GM18511 (cell line): Measurements from ENCODE around the gene GNAL.

ENCODE experiments used
- ATAC-seq: cut with Tn5 transposase; IDR thresholded peaks from one replicate; pipeline ENCODE4 v1.9.1; 2021; ENCODE audit warnings: mild to moderate bottlenecking, moderate library complexity; ENCODE audit not compliant: unreplicated experiment

GNAL gene

DNA sequence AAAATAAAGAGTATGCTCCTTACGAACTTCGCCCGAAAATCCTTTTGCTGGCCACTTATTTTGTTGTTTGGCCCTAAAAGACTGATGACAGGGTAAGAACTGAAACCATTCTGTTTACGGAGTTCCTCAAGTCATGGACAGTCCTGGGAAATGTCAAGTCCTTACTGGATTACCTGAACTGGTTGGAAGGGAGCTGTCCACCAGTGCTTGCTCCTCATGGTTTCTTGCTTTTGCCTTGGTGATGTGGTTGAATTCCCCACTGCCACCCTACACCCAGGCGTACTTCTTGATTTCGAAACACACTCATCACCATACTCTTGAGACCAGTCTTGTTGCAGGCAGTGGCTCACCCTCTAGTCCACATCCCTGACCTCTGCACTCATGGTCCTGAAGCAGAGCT, 113.1 kb downstream of the GNAL start:
- no peak for ATAC-seq

- no peak for ATAC-seq
Measured at GRCh38 chr18:11802586-11802985, 113.5 kb downstream of the GNAL start.

GRCh38 chr18:11807233-11807632, 118.2 kb downstream of the GNAL start:
- ATAC-seq, result no peak

DNA sequence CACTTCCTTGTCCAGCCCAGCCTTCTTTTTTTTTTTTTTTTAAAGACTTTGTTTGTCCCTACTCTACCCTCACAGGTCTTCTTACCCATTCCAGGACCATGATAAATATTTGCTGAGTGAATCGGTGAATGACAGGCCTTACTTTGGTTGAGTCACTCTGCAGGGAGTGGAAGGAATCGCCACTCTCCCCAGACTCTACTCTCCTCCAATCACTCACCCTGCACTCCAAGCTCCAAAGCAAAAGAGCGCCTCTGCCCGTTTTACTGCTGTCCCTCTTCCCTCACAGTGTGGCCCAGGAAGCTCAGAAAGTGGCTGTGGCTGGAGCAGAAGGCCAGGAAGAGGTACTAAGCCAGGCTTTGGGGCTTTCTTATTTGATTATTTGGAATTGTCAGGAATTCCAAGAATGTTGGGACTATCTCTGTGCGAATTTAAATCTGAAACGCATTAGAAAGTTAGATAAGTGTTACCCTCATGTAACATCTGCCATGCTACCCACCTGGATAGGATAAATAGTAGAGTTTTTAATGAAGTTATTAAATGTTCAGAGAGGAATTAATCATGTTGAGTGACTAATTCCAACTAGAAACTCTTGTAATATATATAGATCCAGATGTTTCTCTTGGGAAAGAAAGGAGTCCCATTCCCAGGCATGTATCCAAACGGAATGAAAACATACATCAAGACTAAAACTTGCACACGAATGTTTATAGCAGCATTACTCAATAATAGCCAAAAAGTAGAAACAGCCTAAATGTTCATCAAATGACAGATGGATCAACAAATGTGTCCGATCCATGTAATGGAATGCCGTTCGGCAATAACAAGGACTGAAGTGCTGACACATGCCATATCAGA, 119.2 kb downstream of the GNAL start:
- no peak for ATAC-seq

GRCh38 chr18:11809895-11810294, 120.8 kb downstream of the GNAL start:
- ATAC-seq, result no peak

DNA sequence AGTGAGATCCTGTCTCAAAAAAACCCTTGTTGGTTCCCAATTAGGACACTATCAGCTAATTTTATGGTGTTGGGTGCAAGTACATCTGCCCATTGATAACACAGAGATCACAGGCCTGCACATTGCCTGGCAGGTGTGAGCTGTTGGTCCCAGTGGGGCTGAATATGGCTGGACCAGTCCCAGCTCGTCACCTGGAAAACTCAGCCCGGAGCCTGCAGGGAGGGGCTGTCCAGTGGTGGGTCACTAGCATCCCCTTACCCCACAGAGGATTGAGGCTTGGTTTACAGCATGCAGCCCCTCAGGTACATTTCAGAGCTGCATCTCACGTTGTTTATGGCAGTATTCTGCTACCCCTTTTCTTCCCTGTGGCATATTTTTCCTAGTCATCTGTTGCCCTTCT, 121.3 kb downstream of the GNAL start:
- ATAC-seq, result no peak

GRCh38 chr18:11811009-11811408, 121.9 kb downstream of the GNAL start:
- ATAC-seq, result no peak

- no peak for ATAC-seq
Measured at GRCh38 chr18:11817229-11817628, 128.2 kb downstream of the GNAL start.

DNA sequence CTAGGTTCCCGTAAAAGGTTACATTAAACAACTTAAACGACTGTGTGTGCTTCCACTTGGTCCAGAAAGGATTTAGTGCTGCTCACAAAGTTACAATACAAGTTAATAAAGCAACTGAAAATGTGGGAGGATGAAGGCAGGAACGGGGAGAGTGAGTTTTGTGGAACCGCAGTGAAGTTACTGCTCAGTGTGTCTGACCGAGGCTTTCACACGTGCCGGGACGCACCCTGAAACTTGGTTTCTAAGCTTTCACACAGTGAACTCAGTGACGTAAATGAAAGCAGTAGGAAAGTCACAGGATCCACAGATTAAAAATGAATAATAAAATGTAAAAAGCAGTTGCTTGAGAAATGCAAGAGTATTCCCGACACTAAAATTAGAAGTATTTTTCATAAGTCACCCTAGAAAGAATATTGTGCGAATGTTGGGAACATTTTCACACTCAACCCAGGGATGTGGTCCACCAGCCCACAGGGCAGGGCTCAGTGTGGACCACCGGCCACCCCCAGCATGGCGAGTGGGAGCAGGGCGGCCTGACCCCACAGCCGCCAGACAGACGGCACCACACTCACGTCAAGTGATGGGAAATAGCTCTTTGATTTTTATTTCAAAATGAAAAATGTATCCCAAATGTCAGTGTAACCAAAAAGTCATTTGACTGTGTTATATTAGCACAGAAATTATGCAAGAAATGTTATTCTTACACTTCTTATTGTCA, 129.6 kb downstream of the GNAL start:
- no peak for ATAC-seq

DNA sequence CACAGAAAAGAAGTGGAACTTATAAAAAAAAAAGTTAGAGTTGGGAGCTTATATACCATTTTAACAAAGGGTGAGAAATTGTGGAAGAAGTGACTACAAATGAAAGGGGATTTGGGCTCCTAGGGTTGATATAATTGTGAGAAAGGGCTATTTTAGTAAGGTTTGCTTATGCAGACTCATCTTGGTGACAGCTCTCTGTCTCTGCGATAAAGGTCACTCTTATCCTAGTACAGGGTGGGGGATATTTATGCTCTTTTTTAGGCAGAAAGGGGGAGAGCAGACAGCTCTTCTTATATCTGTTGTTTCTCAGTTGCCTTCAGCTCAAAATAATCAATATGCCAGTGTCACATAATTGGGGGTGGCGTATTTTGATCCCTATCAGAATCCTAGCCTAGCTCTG, 130.9 kb downstream of the GNAL start:
- no peak for ATAC-seq

DNA sequence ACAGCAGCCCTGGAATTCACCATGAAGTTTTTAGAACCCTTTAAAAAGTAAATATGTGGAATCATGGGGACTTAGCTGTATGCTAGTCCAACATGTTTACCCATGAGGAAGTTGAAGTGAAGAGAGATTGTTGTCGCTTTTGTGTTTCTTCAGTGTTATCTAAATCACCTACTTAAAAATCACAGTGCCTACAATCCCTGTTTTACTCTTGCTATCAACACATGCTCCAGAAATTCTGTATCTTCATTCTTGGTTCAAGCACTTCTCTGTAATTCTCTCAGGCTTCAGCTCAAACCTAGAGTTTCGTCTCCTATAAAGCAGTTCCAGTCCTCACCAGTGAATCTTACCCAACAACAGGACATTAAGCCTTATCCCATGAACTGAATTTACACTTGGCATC, 131.6 kb downstream of the GNAL start:
- ATAC-seq, result no peak

- no peak for ATAC-seq
Measured at GRCh38 chr18:11821208-11821607, 132.1 kb downstream of the GNAL start.

- no peak for ATAC-seq
Measured at GRCh38 chr18:11821643-11822237, 132.7 kb downstream of the GNAL start.

DNA sequence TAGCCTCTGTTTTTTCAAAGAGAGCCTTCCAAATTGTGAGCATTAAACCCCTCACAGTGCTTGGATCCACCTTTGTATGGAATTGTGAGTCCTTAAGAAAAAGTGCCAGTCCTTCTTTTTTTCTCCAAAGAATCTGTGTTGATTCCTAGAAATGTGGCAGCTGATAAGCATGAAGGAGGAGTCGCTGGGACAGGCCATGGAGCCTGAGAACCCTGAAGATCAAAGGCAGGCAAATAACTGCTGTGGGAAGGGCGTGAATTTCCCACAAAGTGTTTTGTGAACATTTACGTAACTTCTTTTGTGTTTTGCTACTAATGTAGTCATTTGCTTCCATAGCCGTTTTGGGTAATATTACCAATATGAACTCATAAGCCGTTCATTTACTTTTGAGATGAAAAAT, 134.5 kb downstream of the GNAL start:
- no peak for ATAC-seq

GRCh38 chr18:11826836-11827235, 137.8 kb downstream of the GNAL start:
- no peak for ATAC-seq

DNA sequence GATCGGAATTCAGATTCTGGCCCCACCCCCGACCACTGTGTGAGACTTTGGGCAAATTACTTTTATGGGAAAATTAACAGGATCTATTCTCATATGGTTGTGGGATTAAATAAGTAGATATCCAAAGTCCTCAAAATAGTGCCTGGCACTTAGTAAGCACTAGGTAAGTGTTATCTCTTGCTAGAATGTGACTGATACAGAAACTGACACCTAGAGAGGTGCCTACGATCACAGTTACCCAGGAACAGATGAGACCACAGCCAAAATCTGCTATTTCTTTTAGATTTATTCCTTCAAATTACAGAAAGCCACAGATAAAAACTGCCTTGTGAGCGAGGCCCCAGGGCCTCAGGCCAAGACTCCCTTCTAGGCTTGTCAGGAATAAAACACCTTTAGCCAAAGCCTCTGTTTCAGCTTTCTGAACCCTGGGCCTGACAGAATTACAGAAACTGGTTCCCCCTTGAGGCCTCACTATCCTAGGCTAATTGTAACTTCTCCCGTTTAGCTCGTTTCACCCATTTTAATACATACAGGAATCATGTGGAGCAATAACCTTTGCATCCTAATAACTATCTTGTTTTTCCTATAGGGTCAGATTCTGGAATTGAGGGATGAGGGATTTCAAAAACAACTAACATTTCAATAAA, 139.8 kb downstream of the GNAL start:
- no peak for ATAC-seq

DNA sequence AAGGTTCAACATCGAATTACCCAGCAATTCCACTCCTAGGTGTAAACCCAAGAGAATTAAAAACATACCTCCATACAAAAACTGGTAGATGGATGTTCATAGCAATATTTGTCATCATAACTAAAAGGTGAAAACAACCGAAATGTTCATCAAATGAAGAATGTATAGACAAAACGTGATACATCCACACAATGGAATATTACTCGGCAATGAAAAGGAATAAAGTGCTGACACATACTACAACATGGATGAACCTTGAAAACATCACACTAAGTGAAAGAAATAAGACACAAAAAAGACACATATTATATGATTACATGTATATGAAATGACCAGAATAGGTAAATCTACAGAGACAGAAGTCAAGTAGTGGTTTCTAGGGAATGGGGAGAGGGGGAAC, 141.5 kb downstream of the GNAL start:
- ATAC-seq, result no peak

DNA sequence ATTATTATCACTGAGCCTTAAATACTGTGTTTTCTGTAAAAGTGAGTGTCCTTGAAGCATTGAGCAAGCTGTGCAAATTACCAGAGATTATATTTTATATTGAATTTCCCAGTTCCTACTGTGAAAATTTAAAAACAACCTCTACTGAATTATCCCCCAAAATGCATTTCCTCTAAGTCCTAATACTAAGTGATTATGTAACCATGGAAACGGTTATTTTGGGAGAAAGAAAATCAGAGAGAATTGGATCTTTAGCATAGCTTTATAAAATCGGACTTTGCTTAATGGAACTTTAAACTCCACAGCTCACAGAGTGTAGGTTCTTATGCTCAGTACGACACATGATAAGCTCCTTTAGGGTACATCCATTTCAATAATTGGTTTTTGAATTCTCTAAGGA, 142.9 kb downstream of the GNAL start:
- no peak for ATAC-seq

GRCh38 chr18:11834772-11835171, 145.7 kb downstream of the GNAL start:
- no peak for ATAC-seq

DNA sequence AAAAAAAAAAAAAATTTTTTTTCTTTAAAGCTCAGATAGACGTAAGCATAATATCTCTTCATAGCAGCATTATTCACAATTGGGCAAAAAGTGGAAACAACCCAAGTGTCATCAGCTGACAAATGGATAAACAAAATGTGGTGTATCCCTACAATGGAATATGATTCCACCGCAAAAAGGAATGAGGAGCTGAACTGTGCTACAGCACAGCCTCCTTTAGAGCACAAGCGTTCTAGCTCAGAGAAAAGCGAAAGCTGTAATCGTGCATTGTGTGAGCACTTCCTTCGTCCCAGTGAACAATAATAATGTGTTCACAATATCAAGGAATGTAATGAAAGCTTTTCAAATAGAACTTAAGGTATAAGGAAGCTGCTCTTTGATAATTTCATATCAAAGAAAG, 150.5 kb downstream of the GNAL start:
- ATAC-seq, result no peak

DNA sequence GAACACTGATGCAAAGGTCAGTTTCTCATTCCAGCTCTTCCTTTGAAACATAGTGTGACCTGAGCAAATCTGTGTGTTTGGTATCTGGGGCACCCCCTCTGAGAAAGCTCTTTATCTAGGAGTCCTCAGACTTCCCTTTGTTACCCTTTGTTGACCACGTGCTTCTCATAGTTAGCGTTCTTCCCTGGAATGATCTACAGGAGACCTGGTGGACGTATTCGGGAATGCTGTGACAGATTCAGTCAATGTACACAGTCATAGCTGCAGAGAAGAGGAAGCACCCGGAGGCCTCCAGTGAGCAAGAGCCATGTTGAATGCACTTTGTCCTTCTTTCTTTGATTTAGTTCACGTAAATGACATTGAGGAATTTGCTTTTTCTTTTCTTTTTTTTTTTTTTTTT, 151.4 kb downstream of the GNAL start:
- no peak for ATAC-seq

DNA sequence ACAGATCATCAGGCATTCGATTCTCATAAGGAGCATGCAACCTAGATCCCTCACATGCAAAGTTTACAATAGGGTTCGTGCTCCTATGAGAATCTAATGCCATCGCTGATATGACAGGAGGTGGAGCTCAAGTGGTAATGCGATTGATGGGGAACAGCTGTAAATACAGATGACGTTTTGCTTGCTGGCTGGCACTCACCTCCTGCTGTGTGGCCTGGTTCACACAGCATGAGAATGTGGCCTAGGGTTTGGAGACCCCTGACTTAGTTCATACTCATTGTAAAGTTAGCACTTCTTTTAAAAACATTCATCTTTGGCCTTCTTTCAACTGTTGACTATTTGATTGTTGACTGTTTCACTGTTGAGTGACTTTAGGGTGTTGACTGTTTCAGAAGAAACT, 153.5 kb downstream of the GNAL start:
- no peak for ATAC-seq
